ENCODE data around the gene CD63.

GRCh38 chr12:55722948-55723347 is 5.9 kb downstream of the CD63 start:
- TF ChIP-seq POLR2A (IDR thresholded peaks at IDR 0.05) (no peak), CTCF (IDR thresholded peaks at IDR 0.05) (no peak)
